ENCODE data around the gene PAPPA2. TPM values are rescaled to one million over a fixed set of nuclear protein-coding genes. Genes with fewer than 3 reads are reported as not detected.

The PAPPA2 gene
- total RNA-seq, 4 donors from 2014 or later = 0.75 to 17.5 (median 1.3) TPM

DNA sequence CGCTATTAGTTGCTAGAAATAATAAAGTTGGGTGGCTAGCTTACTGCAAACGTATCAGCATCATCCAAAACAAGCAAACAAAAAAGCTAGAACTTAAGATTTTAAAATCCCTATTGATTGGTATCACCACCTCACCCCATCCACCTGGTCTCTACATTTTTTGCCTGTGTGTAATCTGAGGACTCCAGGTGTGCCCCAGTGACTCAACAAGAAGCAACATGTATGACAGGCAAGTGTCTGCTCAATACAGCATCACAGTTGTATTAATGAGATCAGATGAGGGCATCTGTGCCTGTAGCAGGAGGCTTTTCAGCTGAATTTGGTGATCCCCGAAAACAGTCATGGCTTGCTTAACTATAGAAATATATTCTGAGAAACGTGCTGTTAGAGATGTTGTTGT is 14.6 kb upstream of the PAPPA2 start:
- TF ChIP-seq, protein P1, sequence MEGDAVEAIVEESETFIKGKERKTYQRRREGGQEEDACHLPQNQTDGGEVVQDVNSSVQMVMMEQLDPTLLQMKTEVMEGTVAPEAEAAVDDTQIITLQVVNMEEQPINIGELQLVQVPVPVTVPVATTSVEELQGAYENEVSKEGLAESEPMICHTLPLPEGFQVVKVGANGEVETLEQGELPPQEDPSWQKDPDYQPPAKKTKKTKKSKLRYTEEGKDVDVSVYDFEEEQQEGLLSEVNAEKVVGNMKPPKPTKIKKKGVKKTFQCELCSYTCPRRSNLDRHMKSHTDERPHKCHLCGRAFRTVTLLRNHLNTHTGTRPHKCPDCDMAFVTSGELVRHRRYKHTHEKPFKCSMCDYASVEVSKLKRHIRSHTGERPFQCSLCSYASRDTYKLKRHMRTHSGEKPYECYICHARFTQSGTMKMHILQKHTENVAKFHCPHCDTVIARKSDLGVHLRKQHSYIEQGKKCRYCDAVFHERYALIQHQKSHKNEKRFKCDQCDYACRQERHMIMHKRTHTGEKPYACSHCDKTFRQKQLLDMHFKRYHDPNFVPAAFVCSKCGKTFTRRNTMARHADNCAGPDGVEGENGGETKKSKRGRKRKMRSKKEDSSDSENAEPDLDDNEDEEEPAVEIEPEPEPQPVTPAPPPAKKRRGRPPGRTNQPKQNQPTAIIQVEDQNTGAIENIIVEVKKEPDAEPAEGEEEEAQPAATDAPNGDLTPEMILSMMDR (IDR thresholded peaks at IDR 0.05; ENCODE audit: low read depth) = no peak

DNA sequence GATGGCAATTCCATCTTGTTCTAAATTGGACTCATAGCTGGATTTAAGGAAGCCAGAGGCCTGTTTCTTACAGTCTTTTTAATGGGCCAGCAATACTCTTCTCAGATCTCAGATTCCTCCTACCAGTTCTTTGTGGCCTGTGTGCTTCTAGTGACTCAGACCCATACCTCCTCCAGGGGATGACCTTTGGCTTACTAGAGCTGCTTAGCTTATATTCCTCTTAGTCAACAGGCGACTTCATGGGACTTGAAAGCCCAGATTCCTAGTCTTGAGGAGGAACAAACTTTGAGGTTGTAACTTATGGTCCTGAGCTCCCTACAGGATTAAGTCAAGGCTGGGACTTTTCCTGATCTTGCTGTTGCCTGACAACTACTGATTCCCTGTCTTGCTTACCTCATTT is 12.4 kb upstream of the PAPPA2 start:
- TF ChIP-seq, protein P1 (IDR thresholded peaks at IDR 0.05; ENCODE audit: low read depth) = no peak

DNA sequence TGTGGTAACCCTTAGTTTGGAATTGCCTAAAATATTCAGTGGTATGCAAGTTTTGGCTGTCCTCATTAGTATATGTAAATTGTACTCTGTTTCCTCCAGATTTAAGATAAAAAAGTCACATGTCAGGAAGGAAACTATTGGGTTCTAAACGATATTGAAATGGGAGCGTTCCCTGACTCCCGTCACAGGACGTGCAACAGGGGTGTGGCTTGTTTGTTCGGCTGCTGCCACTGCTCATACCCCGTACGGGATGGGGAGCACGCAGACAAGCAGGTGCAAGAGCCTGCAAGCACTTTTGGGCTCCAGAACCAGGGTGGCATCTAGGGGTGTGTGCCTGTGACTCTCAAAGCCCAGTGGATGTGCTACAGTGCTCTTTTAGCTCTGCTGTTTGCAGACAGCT is 6.2 kb upstream of the PAPPA2 start:
- TF ChIP-seq, protein P1 (IDR thresholded peaks at IDR 0.05; ENCODE audit: low read depth) = no peak

DNA sequence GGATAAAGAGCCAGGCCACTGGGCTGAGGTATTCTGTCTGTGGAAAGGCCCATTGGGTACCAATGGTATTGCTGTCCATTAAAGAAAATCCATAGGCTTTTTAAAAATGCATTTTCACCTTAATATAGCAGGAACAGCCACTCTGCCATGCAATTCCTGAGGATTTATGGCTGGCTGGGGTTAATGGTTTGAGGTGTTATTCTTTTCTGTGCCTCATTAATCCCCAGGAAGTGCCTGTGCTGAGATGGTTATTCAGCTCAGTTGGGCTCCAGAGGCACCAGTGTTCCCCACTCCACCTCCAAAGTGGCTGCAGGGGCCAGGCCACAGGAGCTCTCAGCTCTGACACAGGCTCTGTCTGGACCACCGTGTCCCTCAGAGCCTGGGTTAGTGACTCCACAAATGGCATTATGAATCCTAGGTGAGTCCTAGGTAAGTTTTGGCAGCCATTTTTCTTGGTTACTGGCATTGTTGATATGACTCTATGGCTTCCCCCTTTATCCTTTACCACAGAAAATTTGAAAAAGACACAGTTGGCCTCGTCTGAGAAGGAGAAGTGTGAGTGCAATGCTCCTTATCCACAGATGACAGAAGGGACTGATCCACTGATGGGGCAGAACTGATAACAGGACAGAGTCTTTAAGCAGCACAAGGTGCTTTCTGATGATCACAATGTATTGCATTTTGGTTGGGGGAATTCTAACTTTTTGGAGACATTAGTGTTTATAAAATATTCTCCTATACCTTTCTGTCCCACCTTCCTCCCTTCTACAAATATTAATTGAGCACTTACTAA is 2.2 kb upstream of the PAPPA2 start:
- TF ChIP-seq, protein P1 (IDR thresholded peaks at IDR 0.05; ENCODE audit: low read depth) = no peak

DNA sequence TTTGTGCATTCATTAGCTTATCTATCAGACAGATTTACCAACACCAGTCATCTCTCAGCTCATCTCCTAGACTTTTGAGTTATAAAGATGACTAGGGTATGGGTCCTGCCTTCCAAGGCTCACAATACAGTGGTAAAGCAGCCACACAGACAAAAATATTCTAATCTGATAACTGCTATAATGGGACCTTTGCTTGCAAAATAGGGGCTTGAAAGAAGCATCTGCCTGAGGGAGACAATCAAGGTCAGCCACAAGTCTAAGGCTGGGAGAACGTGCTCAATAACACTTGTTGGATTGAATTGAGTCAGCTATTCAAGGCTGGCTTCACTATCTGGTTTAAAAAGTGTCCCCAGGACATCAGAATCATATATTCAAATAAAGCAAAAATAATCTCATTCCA is 1.4 kb upstream of the PAPPA2 start:
- TF ChIP-seq, protein P1 (IDR thresholded peaks at IDR 0.05; ENCODE audit: low read depth) = no peak

DNA sequence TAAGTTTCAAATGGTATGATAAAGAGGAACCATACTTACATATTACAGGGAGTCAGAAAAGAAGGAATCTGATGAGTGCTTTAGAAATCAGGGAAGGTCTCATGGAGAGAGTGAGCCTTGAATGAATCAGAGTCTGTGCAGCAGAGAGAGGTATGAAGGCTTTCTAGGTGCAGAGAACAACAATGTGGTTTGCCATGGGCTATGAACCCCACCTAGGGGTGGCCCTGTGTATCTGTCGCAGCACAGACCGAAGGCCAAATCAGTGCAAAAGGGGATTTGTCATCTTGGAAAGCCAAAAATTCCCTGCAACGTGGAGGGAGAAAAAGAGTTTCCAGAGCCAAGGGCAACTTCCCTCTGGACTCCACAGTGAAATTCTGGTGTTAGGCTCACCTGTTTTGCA is 3.5 kb downstream of the PAPPA2 start:
- TF ChIP-seq, protein P1 (IDR thresholded peaks at IDR 0.05; ENCODE audit: low read depth) = no peak

DNA sequence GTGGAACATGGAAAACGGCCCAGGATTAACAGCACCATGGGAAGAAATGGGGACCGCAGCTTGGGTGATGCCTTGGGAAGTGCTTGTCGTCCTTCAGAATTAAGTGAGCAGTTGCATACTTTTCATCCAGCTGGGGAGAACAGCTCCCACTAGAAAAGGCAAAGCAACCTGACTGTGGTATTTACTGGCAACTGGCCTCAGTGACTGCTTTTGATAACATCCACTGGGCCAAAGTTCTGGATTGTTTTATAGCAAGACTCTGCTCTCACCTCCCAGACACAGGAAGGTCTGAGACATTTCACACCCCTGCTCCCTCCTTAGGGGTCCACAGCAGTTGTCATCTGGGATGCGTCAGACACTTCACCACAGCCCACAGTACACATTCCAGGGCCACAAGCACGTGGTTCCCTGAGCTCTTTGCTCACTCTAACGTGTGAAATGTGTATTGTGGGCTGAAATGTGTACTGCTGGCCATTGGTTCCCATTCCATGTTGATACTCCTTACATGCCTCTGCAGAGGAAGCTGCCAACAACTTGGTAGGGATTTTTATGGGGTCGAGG is 6.6 kb downstream of the PAPPA2 start:
- TF ChIP-seq, protein P1 (IDR thresholded peaks at IDR 0.05; ENCODE audit: low read depth) = no peak
